Left renal cortex interstitium (tissue), 4 donors: ENCODE data around the gene ZNF492. TPM values are rescaled to one million over a fixed set of nuclear protein-coding genes. Genes with fewer than 3 reads are reported as not detected.
"Not testable (repeated sequence)": the region's sequence is repeated elsewhere in the genome, so short reads cannot be mapped to it uniquely, and the experiment has no call there.

ENCODE experiments used
- DNase-seq, 4 donors: peaks; one replicate each; pipeline ENCODE4 v3.0.0-alpha.2; 2013; ENCODE audit warnings: low read depth in 4 of 4, low spot score in 2 of 4, missing footprints in 1 of 4
- polyA plus RNA-seq, 4 donors: library from polyadenylated mRNA; unstranded; fragments of 120-200 nt; gene quantifications; one replicate each; pipeline ENCODE4 v1.2.1, GENCODE V29; 2013; ENCODE audit not compliant: insufficient read length in 4 of 4

ZNF492 gene
- polyA plus RNA-seq, 4 donors = 2.1 to 3.3 (median 3.1) TPM

DNA sequence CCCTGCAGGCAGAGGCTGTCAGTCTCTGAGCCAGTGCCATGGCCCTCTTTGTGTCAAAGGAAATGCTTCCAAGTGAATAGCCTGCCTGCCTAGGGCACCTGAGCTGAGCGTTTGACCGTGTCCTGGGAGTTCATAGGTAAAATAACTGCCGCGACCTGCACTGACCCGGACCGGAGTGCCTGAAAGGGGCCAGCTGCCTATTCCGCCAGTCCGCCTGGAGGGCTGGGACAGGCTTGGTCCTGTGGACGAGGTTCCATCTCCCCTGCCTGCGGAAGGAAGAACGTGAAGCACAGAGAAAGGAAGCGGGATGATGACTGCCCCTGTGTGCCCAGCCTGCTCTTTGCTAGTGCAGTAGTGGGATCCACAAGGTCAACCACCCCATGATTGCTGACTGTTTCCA lies 17.5 kb upstream of the ZNF492 start:
- no peak for DNase-seq

DNA sequence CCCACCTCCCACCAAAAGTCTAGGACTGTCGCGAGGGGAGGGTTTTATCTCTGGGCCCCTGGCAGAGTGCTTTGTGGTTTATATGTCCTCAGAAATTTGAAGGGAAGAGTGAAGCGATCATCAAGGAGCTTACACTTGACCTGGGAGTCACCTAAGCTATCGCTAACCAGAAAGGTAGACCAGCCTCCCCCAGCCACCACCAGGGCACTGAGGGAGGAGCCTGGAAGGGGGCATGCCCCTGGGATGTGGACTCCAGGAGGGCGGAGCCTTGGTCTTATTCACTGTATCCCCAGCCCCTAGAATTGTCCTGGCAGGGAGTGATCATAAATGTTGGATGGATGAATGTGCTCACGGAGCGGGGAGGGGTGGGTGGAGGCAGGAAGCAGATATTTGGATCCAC lies 16.9 kb upstream of the ZNF492 start:
- not testable (repeated sequence) for DNase-seq

DNA sequence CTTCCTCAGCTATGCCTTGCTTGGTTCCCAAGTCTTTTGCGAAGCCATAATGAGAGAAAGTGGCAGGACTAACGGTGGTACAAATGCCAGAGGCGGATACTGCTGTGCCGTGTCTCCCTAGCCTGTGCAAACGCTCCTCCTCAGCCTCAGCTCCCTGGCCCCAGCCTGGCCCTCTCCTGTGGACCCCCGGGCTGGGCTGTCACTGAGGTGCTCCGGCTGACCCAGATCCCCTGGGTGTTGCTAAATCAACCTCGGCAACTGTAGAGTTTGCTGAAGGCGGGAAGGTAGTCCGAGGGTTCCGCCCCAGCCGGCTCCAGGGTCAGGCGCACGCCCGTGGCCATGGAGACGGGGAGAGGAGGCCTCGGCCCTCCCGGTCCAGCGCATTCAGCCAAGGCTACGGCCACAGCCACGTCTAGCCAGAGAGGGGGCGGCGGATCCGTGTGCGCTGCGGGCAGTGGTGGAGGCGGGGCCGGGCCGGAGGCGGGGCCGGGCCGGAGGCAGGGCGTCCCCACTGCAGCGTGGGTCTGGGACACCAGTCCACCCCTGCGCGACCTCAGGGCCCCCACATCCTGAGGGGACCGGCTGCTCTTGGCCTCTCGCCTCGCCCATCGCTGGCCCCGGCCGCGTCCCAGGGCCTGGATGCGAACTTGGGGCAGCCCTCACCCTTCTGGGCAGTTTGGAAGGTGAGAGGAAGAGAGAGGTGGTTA lies 16.4 kb upstream of the ZNF492 start:
- DNase-seq = no peak

DNA sequence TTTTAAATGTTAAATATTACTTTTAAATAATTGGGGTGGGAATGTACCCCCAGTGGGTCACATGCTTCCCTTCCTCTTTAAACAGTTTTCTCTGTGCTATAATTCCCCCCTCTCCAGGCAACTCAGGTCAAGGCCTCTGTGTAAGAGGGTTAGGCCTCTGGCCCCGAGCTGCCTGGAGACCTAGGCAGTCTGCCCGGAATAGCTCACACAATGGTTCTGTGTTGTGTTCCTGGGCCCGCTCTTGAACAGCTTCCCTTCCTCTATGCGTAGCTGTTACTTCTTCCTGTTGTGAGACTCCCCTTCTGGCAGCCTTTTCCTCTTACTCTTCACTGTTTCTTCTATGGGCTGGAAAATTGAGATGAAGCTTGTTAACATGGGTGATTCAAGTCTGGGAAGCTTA lies 14.8 kb upstream of the ZNF492 start:
- no peak for DNase-seq

DNA sequence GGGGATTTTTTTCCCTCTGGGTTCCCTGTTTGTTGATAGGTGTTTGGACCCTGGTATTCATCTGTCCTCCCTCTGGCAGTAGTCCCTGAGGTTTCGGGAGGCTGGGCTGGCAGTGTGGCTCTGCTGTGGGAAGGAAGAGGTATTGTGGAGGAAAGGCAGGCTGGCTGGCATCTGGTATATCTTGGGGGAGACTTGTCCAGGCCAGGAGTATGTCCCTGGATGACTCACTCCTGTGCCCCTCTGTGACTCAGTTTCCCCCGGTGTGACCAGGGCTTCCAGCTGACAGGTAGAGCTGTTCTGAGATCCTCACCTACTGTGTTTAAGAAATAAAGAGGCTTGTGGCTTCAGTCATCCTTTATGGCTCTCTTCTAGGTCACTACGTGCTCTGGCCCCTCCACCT lies 14.2 kb upstream of the ZNF492 start:
- no peak for DNase-seq

DNA sequence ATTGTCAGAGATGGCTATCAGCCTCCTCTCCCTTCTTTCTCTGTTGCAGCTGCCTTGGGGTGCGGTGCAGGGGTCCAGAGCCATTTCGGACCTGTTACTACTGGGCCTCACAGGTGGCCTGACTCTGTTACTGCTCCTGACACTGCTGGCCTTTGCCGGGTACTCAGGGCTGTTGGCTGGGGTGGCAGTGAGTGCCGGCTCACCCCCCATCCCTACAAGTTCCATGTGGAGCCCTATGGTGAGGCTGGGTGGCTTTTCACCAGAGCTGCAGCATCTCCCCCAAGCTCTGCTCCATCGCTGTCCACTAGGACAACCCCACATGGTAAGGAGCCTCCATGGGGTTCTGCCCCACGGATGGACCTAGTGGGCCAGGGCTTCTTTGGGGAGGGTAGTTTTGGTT lies 13.7 kb upstream of the ZNF492 start:
- no peak for DNase-seq

DNA sequence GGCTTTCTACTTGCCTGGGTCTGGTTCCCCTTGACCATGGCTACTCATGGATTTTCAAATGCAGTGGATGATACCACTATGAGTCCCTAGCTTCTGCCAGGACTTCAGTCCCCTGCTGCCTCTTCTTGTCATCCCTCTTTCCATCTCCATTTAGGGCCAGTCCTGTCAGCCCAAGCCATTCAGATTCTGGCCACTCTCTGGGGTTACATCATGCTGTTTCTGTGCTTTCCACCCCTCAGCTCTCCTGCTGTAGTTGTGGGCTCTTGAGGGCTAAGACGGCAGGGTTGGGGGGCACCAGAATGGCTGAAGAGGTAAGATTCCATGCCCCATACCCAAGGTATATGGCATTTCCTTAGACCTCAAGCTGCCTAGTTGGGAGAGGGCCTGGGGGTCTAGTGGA lies 13.2 kb upstream of the ZNF492 start:
- no peak for DNase-seq

DNA sequence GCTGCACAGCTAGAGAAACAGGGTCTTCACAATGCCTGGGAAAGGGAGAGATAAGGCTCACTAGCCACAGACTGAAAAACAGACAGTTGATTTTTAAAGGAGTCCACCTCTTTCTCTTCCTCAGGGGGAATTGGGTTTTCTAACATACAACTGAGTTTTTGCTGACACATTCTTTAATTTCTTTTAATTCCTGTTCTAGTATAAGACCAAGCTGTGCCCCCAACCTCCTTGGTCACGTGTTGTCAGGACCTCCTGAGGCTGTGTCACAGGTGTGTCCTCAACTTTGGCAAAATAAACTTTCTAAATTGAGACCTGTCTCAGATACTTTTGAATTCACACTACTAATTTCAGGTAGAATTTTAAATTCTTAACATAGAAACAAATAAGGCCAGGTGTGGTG lies 12.1 kb upstream of the ZNF492 start:
- DNase-seq = no peak

DNA sequence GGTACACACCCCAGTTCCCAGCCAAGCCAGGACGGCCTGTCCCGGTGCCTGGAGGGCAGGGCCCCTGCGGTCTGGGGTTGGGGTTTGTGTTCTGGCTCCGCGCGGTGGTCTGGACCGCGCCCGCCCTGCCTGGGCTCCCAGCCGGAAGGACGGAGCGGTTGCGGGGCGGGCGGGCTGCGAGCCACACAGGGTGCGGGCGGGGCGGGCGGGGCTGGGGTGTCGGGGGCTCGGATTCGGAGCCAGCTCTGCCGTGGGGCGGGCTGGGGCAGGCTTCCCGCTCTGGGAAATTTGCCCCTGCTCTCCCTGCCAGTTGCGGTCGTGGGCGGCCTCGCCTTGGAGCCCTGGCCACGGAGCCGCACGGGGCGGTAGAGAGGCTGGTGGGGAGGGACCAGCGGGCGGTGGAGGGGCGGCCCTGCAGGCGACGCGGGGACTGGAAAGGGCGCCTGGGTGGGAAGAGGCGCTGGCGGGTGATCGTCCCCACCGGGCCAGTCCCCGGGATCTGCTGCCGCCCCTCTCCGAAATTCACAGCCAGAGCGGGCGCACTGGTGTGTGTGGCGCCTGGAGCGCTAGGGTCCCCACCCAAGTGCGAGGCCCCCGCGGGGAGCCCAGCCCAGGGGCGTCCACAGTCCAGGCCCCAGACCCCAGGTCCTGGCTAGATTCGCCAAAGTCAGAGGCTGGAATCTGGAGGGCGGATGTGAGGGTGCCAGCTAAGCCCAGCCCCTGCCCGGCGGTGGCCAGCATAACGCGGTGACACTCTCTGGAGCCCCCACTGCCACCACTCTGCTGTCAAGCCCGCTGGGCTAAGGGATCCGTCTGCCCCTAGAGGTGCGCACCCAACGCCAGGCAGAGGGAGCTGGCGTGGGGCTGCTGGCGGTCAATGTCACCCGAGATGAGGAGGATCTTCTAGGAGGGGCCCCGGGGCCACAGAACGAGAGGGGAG lies 11.0 kb upstream of the ZNF492 start:
- no peak for DNase-seq

DNA sequence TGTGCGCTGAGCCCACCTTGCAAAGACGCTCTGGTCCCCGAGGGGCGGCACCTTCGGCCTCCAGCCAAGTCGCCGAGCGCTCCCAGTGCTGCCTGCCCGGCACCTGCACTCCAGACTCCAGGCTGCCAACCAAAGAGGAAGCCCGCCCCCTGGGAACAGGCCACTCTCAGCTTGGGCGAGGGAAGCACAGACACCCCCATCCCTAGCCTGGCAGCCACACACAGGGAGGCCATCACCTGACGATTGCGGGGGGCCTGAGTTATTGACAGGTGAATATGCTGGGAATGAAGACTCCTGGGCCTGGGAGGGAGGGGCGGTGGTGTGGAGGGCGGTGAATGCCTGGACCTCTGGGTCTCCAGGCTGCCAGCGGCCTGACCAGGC lies 10.3 kb upstream of the ZNF492 start:
- no peak for DNase-seq

DNA sequence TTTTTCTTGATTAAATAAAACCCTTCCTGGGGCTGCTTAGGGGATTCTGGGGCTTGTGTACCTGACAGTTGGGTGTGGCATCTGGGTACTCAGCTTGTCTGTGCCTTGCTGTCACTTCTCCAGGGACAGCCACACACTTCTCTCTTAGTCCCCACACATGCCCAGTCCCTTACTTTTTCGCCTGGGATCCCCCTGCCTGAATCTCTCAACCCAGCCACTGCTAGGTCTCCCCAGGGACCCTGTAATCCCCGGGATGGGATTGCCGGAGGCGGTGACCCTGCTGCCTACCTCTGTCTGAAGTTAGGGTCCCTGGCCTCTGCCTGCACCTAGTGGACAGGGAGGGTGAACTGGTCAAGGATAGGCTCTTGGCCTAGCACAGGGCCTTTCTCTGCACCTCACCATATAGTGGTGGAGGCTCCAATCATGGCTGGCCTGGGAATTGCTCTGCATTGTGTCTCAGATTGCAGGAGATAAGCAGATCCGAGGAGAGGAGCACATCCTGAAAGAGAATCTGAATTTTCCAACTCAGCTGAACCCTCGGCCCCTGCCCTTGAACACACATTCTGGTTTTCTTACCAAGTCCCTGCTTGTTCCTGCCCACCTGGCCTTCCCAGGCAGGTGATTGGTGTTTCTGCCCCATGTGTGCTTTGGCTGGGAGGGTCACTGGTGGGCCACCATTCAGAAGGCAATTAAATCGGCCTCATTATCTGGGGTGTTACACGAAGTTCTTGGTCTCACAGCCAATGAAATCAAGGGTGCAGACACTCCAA lies 8.7 kb upstream of the ZNF492 start:
- DNase-seq = no peak

DNA sequence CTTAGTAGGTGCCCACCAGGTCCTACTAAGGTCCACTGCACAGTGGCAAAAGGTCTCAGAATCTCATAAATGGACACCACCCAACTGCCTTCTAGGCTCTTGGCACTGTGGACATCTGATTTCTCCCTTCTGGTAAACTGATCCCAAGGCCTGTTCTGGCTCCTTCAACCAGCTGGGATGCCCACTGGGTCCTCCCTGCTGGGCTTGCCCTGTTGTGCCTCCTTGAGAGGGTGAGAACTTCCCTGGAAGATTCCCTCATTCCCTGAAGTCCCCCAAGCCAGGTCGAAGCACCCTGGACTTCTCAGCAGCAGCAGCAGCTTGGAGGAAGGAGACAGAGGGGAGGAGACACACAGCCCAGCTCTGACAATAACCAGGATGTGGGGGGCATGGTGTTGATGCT lies 6.6 kb upstream of the ZNF492 start:
- DNase-seq = no peak

DNA sequence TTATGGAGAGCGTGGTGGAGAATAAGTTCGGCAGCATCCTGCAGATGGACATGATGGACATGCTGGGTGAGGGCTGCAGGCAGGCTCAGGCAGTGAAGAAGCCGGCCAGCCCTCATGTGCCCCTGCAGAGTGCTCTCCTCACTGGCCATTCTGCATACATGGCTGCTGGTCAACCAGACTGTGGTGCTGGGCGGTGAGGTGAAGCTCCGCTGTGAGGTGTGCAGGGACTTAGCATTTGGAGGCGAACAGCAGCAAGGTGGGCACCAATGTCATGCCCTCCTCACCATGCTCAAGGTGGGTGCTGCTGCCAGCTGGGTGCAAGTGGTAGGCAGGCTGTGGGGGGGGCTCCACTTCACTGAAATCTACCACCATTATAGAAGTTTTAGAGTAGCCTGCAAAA lies 5.7 kb upstream of the ZNF492 start:
- no peak for DNase-seq

DNA sequence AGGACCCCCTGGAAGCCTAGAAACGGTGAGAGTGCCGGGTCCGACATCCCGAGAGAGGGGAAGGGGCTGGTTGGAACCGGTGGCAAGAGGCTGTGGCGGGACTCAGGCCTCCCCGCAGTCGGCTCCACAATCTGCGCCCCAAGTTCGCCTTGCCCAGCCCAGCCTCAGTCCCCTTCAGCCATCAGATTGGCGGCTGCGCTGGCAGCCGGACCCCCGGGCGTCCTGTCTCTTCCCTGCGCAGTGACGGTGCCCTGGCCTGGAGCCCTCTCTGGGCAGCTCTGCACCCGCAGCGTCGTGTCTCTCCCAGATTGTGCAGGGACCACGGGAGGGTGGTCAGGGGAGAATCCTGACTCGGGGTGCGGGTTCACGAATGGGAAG lies 315 bp downstream of the ZNF492 start:
- DNase-seq = no peak

DNA sequence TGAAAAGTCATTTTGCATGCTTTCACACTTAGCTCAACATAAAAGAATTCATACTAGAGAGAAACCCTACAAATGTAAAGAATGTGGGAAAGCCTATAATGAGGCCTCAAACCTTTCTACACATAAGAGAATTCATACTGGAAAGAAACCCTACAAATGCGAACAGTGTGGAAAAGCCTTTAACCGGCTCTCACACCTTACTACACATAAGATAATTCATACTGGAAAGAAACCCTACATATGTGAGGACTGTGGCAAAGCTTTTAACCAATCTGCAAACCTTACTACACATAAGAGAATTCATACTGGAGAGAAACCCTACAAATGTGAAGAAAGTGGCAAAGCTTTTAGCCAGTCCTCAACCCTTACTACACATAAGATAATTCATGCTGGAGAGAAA lies 51.4 kb downstream of the ZNF492 start:
- DNase-seq = not testable (repeated sequence)

DNA sequence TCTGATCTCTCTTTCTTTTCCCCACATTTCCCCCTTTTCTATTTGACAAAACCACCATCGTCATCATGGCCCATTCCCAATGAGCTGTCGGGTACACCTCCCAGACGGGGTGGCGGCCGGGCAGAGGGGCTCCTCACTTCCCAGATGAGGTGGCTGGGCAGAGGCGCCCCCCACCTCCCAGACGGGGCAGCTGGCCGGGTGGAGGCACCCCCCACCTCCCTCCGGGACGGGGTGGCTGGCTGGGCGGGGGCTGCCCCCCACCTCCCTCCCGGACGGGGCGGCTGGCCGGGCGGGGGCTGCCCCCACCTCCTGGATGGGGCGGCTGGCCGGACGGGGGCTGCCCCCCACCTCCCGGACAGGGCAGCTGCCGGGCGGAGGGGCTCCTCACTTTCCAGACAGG lies 68.5 kb downstream of the ZNF492 start:
- not testable (repeated sequence) for DNase-seq

DNA sequence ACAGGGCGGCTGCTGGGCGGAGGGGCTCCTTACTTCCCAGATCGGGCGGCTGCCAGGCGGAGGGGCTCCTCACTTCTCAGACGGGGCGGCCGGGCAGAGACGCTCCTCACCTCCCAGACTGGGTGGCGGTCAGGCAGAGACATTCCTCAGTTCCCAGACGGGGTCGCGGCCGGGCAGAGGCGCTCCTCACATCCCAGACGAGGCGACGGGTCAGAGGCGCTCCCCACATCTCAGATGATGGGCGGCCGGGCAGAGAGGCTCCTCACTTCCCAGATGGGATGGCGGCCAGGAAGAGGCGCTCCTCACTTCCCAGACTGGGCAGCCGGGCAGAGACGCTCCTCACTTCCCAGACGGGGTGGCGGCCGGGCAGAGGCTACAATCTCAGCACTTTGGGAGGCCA lies 69.0 kb downstream of the ZNF492 start:
- DNase-seq = not testable (repeated sequence)

DNA sequence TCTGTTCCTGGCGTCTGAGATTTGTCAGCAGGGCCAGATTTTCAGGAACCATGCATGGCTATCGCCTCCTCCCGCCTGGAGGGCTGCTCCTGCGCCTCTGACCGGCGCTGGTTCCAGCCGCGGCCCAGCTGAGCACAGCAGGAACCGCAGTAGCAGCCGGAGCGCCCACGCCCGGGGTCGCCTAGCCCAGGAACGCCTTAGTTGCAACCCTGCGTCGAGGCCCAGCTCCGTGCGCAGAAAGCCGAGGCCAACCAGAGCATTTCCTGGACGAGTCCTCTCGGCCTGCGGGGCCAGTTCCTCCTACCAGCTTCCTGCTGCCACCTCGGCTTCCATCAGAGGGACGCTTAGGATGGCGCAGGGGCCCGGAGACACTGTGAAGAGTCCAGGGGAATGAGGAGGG lies 74.9 kb downstream of the ZNF492 start:
- DNase-seq = no peak
